H1 (cell line): ENCODE measurements around the gene TUBA8. TPM values are rescaled to one million over a fixed set of nuclear protein-coding genes. Genes with fewer than 3 reads are reported as not detected.
A peak's percentile ranks its signal among the peaks of the same experiment; 100 is the strongest.

Source experiments
- CTCF ChIA-PET: fragments of 300-600 bp; sonication (Branson Sonifier 250); formaldehyde crosslinking; loops from one replicate; lab custom pipeline; 2021; ENCODE audit not compliant: partially characterized antibody; lab: Charles Lee
- POLR2A ChIA-PET: fragments of 300-600 bp; sonication (Branson Sonifier 250); formaldehyde crosslinking; loops from one replicate; lab custom pipeline; 2021; ENCODE audit warnings: inconsistent platforms; ENCODE audit not compliant: partially characterized antibody; lab: Charles Lee
- DNase-seq, 2 experiments: peaks; one replicate each; pipeline versions ENCODE4 v3.0.0 to v3.0.0-alpha.2; 2010 to 2022; ENCODE audit warnings: low spot score in 2 of 2, low read depth in 1 of 2, mixed read lengths in 1 of 2
- FAIRE-seq: peaks from 2 replicates; lab custom pipeline; 2011; peaks lifted over from hg19 to GRCh38; lab: Jason Lieb, UNC
- H2AFZ ChIP-seq: 2 replicates; pipeline ENCODE4 v1.8.1; 2012; ENCODE audit warnings: low read length, inconsistent platforms
- H2AK5ac ChIP-seq: 2 replicates; pipeline ENCODE4 v1.6.1; 2013; ENCODE audit warnings: low read depth, low read length
- H2BK120ac ChIP-seq: replicated peaks from 2 replicates; pipeline ENCODE3; 2013; ENCODE audit warnings: low read depth, low read length, inconsistent platforms
- H2BK12ac ChIP-seq: 2 replicates; pipeline ENCODE4 v1.6.1; 2013; ENCODE audit warnings: low read depth, low read length
- H2BK15ac ChIP-seq: 2 replicates; pipeline ENCODE4 v1.6.1; 2013; ENCODE audit warnings: low read length
- H2BK20ac ChIP-seq: 2 replicates; pipeline ENCODE4 v1.6.1; 2013; ENCODE audit warnings: low read length
- H2BK5ac ChIP-seq: 2 replicates; pipeline ENCODE4 v1.6.1; 2013; ENCODE audit warnings: low read depth, low read length
- H3K14ac ChIP-seq: 2 replicates; pipeline ENCODE4 v1.6.1; 2013; ENCODE audit warnings: inconsistent platforms; ENCODE audit not compliant: insufficient read length
- H3K18ac ChIP-seq: 2 replicates; pipeline ENCODE4 v1.6.1; 2013; ENCODE audit warnings: low read length; ENCODE audit errors: extremely low read depth
- H3K23ac ChIP-seq: 2 replicates; pipeline ENCODE4 v1.6.1; 2013; ENCODE audit warnings: inconsistent platforms; ENCODE audit not compliant: insufficient read length
- H3K23me2 ChIP-seq: 2 replicates; pipeline ENCODE4 v1.6.1; 2013; ENCODE audit warnings: low read depth, low read length
- H3K27ac ChIP-seq: 2 replicates; pipeline ENCODE4 v1.6.1; 2011; ENCODE audit warnings: low read depth, low read length, inconsistent platforms
- H3K27me3 ChIP-seq, 4 experiments: replicated peaks in 1 of 4; 1 replicate in 1 of 4; 2 replicates in 3 of 4; pipeline versions ENCODE4 v1.6.1 to v1.8.1; 2011 to 2013; ENCODE audit warnings: low read length in 3 of 4, mild to moderate bottlenecking in 3 of 4, inconsistent platforms in 2 of 4, mixed read lengths in 2 of 4, moderate library complexity in 1 of 4; ENCODE audit not compliant: control insufficient read depth in 3 of 4, insufficient read depth in 3 of 4; ENCODE audit errors: extremely low read depth in 1 of 4
- H3K36me3 ChIP-seq, 4 experiments: 2 replicates each; pipeline versions ENCODE4 v1.6.1 to v1.8.1; 2011 to 2013; ENCODE audit warnings: mild to moderate bottlenecking in 4 of 4, low read length in 3 of 4, moderate library complexity in 2 of 4, control low read depth in 1 of 4, inconsistent platforms in 1 of 4; ENCODE audit not compliant: insufficient read depth in 4 of 4, control insufficient read depth in 2 of 4
- H3K4ac ChIP-seq: replicated peaks from 2 replicates; pipeline ENCODE3; 2013; ENCODE audit warnings: low read length, low read depth, mixed read lengths, inconsistent platforms; ENCODE audit not compliant: insufficient read length
- H3K4me1 ChIP-seq, 4 experiments: replicated peaks in 1 of 4; 1 replicate in 1 of 4; 2 replicates in 3 of 4; pipeline versions ENCODE4 v1.6.1 to v1.8.1; 2011 to 2013; ENCODE audit warnings: low read length in 3 of 4, inconsistent platforms in 2 of 4, mixed read lengths in 1 of 4; ENCODE audit not compliant: insufficient read depth in 4 of 4, control insufficient read depth in 3 of 4
- H3K4me2 ChIP-seq, 2 experiments: 2 replicates each; pipeline versions ENCODE4 v1.6.1 to v1.8.1; 2011 to 2013; ENCODE audit warnings: low read depth in 2 of 2, low read length in 2 of 2, control low read depth in 1 of 2, inconsistent platforms in 1 of 2, mild to moderate bottlenecking in 1 of 2; ENCODE audit not compliant: insufficient read depth in 1 of 2
- H3K4me3 ChIP-seq, 4 experiments: fragments of 200-600, 300-600 bp in 1 of 4; sonication (generic), shearing (Covaris generic), sonication (Bioruptor Twin) in 1 of 4; 2 replicates each; pipeline versions ENCODE4 v1.5.1 to v1.8.1; 2011 to 2016; ENCODE audit warnings: low read length in 4 of 4, low read depth in 3 of 4, control low read depth in 2 of 4, inconsistent platforms in 2 of 4, mild to moderate bottlenecking in 2 of 4, mixed read lengths in 1 of 4, moderate library complexity in 1 of 4; ENCODE audit not compliant: insufficient read depth in 2 of 4; ENCODE audit errors: extremely low read depth in 1 of 4
- H3K56ac ChIP-seq: replicated peaks from 2 replicates; pipeline ENCODE3; 2013; ENCODE audit warnings: low read depth, mild to moderate bottlenecking, mixed read lengths, low read length, inconsistent platforms; ENCODE audit not compliant: insufficient read length
- H3K79me1 ChIP-seq: 2 replicates; pipeline ENCODE4 v1.6.1; 2013; ENCODE audit warnings: low read depth, low read length, control low read depth
- H3K79me2 ChIP-seq, 2 experiments: 2 replicates each; pipeline versions ENCODE4 v1.6.1 to v1.8.1; 2012 to 2013; ENCODE audit warnings: low read length in 2 of 2, mild to moderate bottlenecking in 2 of 2, inconsistent platforms in 1 of 2; ENCODE audit not compliant: insufficient read depth in 2 of 2, control insufficient read depth in 1 of 2
- H3K9ac ChIP-seq, 4 experiments: replicated peaks in 1 of 4; 1 replicate in 1 of 4; 2 replicates in 3 of 4; pipeline versions ENCODE4 v1.6.1 to v1.8.1; 2011 to 2013; ENCODE audit warnings: low read depth in 3 of 4, low read length in 3 of 4, control low read depth in 2 of 4, mild to moderate bottlenecking in 2 of 4, moderate library complexity in 2 of 4, inconsistent platforms in 1 of 4; ENCODE audit errors: extremely low read depth in 1 of 4
- H3K9me3 ChIP-seq, 2 experiments: 2 replicates each; pipeline versions ENCODE4 v1.6.1 to v1.8.1; 2012 to 2013; ENCODE audit warnings: mild to moderate bottlenecking in 2 of 2, moderate library complexity in 2 of 2, control low read depth in 1 of 2, inconsistent platforms in 1 of 2, low read depth in 1 of 2, low read length in 1 of 2, mixed read lengths in 1 of 2; ENCODE audit not compliant: insufficient read depth in 2 of 2
- H4K20me1 ChIP-seq, 2 experiments: replicated peaks in 1 of 2; 2 replicates each; pipeline versions ENCODE3 to v1.8.1; 2011 to 2013; ENCODE audit warnings: inconsistent platforms in 2 of 2, low read length in 2 of 2, mild to moderate bottlenecking in 1 of 2; ENCODE audit not compliant: insufficient read depth in 2 of 2, control insufficient read depth in 1 of 2
- H4K5ac ChIP-seq: 2 replicates; pipeline ENCODE4 v1.6.1; 2013; ENCODE audit warnings: low read length, low read depth, mixed read lengths, inconsistent platforms; ENCODE audit not compliant: insufficient read length
- H4K8ac ChIP-seq: 2 replicates; pipeline ENCODE4 v1.8.0; 2013; ENCODE audit warnings: mild to moderate bottlenecking, moderate library complexity, low read length, inconsistent platforms; ENCODE audit not compliant: insufficient read depth; ENCODE audit errors: extremely low read depth
- H4K91ac ChIP-seq: replicated peaks from 2 replicates; pipeline ENCODE3; 2013; ENCODE audit warnings: low read length, mixed read lengths, inconsistent platforms; ENCODE audit not compliant: insufficient read length
- BACH1 ChIP-seq: IDR thresholded peaks from 2 replicates; pipeline ENCODE4 v1.6.1; 2012; ENCODE audit warnings: low read length, improper control_type of control experiment
- HDAC2 ChIP-seq, 2 experiments: fragments of 300-600 bp in 1 of 2; sonication (generic) in 1 of 2; IDR thresholded peaks; 2 replicates each; pipeline ENCODE4 v1.6.1; 2011 to 2012; ENCODE audit warnings: low read depth in 2 of 2, low read length in 2 of 2, mild to moderate bottlenecking in 2 of 2, moderate library complexity in 2 of 2, borderline replicate concordance in 1 of 2, inconsistent platforms in 1 of 2
- MAFK ChIP-seq: IDR thresholded peaks from 2 replicates; pipeline ENCODE4 v1.6.1; 2012; ENCODE audit warnings: low read depth, mild to moderate bottlenecking, improper control_type of control experiment, low read length
- WGBS, 2 experiments: shearing (Covaris generic) in 1 of 2; methylation state at CpG; one replicate each; pipeline versions ENCODE4 v1.1.6 to v1.1.7; 2013 to 2015; ENCODE audit warnings: low lambda C conversion rate in 2 of 2, mixed read lengths in 2 of 2, inconsistent platforms in 1 of 2, low coverage in 1 of 2, missing lambda C conversion rate in 1 of 2; ENCODE audit not compliant: insufficient replicate concordance in 2 of 2, insufficient coverage in 1 of 2, insufficient read length in 1 of 2; ENCODE audit errors: extremely low coverage in 1 of 2, missing lambda C conversion rate in 1 of 2; 5-methylcytosine and 5-hydroxymethylcytosine counted together
- polyA plus RNA-seq, 7 experiments: library from polyadenylated mRNA; depleted of rRNA in 3 of 7; stranded (reverse) in 5 of 7; unstranded in 2 of 7; fragments of >200 nt in 5 of 7; fragments of 200-250 nt in 2 of 7; gene quantifications; 1 replicate in 5 of 7; 2 replicates in 1 of 7; 4 replicates in 1 of 7; pipeline versions ENCODE4 v1.2.1 to v1.2.3, GENCODE V29; 2011 to 2013; ENCODE audit warnings: missing spikeins in 2 of 7, mixed read lengths in 2 of 7
- total RNA-seq: library from RNA; stranded (reverse); fragmentation: NEBNext Ultra II Directional; extraction: Animal tissue kit (Norgen Biotek cat#: 25700); gene quantifications from 2 replicates; pipeline ENCODE4 v1.2.1, GENCODE V29; 2021

TUBA8 gene
- total and polyA plus RNA-seq, 2 of the 8 experiments (the other 6 are each of a cell fraction or from before 2014, with no cell fraction given) = 1.0 to 4.0 TPM

DNA sequence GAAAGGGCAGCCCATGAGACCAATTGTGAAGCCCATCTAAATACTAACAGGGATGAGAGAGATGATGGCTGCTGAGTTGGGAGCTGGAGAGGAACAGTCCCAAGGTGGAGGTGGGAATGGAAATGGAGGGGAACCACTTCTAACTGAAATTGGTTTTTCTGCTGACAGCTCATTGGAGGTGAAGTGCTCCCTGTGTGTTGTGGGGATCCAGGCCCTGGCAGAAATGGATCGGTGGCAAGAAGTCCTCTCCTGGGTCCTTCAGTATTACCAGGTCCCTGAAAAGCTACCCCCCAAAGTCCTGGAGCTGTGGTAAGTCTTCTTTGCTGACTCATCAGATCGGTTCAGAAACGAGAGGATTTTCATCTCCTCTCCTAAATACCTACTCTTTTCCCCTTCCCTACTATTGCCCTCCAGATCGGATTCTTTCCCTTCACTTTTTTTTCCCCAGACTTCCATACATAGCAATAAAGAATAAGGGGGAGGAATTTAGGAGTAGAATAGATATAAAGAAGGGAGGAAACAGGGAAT, 30.8 kb upstream of the TUBA8 start:
- Histone ChIP-seq H3K9me3 (no peaks in the 10 kb centered on the region), H3K36me3 (peaks cover 13 to 22% (median 17%) of the 10 kb centered on the region in 4 experiments; a peak in 7 of 8 replicates), H2BK20ac (no peak overlapping the region), H3K79me1 (peaks cover 9% of the 10 kb centered on the region), H3K4me3 (no peak overlapping the region), H3K9ac (no peak overlapping the region), H2BK15ac (no peak overlapping the region), H3K27ac (no peak overlapping the region), H4K5ac (no peak overlapping the region), H3K4ac (no peak overlapping the region), H3K23ac (no peak overlapping the region), H2BK5ac (no peak overlapping the region), H2AK5ac (no peak overlapping the region), H2BK120ac (no peak overlapping the region), H3K14ac (no peak overlapping the region), H3K23me2 (peaks cover 2% of the 10 kb centered on the region; the same call in 1 of the 2 replicates), H3K4me1 (0 out of 7 replicates have a peak, but pooled peaks cover 0 to 3% (median 0%) of the 10 kb centered on the region in 4 experiments), H2AFZ (no peak overlapping the region), H3K27me3 (no peaks in the 10 kb centered on the region), H3K4me2 (no peak overlapping the region), H3K56ac (no peak overlapping the region), H2BK12ac (no peak overlapping the region), H4K8ac (no peak overlapping the region), H3K18ac (no peak overlapping the region), H3K79me2 (peaks cover 0 to 36% of the 10 kb centered on the region in 2 experiments; a peak in 3 of 4 replicates), H4K91ac (no peak overlapping the region), H4K20me1 (peaks cover 0 to 3% of the 10 kb centered on the region in 2 experiments)
- ChIA-PET CTCF (interaction anchor here (0.7 to 11.5 kb wide), 7 partner anchors 9 to 1917 kb away, joined by 3 to 163 read pairs (median 5); no protein-coding TSS in a partner anchor), POLR2A (interaction anchor here (1.0 to 2.3 kb wide), 3 partner anchors 10 to 292 kb away, joined by 3 to 11 read pairs (median 6); no protein-coding TSS in a partner anchor)
- DNase-seq (no peak), FAIRE-seq (no peak)
- 74% methylated on average over 4 of the region's 4 CpGs; no CpG with 5 or more reads in 1 of the 2 experiments for WGBS, 2 experiments
- TF ChIP-seq HDAC2 (IDR thresholded peaks at IDR 0.05; ENCODE audit: borderline replicate concordance in 1 of 2, low read depth in 2 of 2, low read length in 2 of 2) (no peak), BACH1 (no peak), MAFK (peak; percentile 32; the same call in 1 of the 2 replicates)
